ENCODE measurements around the gene VAV2.

DNA sequence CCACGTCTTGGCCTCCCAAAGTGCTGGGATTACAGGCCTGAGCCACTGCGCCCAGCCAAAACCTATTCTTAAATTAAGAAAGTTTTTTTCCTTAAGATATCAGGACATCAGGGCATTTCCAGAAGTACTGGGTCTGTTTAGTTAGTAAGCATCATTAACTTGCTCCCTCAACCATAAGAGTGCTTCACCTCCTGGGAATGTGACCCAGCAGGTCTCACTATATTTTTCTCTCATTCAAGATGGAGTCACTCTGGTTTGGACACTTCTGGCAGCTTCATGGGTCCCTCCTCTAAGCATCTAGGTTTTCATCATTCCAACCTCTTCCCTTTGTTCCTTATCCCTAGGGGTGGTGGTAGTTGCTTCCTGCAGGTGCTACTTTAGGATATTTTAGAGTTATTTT is 22.8 kb upstream of the VAV2 start:
- TF ChIP-seq, protein P1, sequence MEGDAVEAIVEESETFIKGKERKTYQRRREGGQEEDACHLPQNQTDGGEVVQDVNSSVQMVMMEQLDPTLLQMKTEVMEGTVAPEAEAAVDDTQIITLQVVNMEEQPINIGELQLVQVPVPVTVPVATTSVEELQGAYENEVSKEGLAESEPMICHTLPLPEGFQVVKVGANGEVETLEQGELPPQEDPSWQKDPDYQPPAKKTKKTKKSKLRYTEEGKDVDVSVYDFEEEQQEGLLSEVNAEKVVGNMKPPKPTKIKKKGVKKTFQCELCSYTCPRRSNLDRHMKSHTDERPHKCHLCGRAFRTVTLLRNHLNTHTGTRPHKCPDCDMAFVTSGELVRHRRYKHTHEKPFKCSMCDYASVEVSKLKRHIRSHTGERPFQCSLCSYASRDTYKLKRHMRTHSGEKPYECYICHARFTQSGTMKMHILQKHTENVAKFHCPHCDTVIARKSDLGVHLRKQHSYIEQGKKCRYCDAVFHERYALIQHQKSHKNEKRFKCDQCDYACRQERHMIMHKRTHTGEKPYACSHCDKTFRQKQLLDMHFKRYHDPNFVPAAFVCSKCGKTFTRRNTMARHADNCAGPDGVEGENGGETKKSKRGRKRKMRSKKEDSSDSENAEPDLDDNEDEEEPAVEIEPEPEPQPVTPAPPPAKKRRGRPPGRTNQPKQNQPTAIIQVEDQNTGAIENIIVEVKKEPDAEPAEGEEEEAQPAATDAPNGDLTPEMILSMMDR (conservative IDR thresholded peaks at IDR 0.05; ENCODE audit: low read length) = no peak
- no peak for TF ChIP-seq EZH2phosphoT487 (IDR thresholded peaks at IDR 0.05; ENCODE audit: borderline replicate concordance, low read depth, low read length)
